Adrenal gland (tissue), 12 donors: ENCODE results near the gene ARHGAP26. TPM values are rescaled to one million over a fixed set of nuclear protein-coding genes. Genes with fewer than 3 reads are reported as not detected.

Experiments used
- DNase-seq, 7 donors: peaks; one replicate each; pipeline ENCODE4 v3.0.0-alpha.2; 2019 to 2020
- H3K27ac ChIP-seq, 5 donors: fragments of 200-600 bp; sonication (generic) in 4 of 5; 1 replicate in 3 of 5; 2 replicates in 2 of 5; pipeline versions ENCODE4 v1.5.1 to v1.8.0; 2016 to 2020; ENCODE audit warnings: mild to moderate bottlenecking in 1 of 5
- H3K27me3 ChIP-seq: fragments of 200-600 bp; 2 replicates; pipeline ENCODE4 v1.8.0; 2021
- H3K36me3 ChIP-seq, 2 donors: fragments of 200-600 bp; replicated peaks in 1 of 2; 1 replicate in 1 of 2; 2 replicates in 1 of 2; pipeline versions ENCODE4 v1.5.1 to v1.8.0; 2018 to 2022
- H3K4me1 ChIP-seq, 2 donors: fragments of 200-600 bp; replicated peaks in 1 of 2; 1 replicate in 1 of 2; 2 replicates in 1 of 2; pipeline versions ENCODE4 v1.5.1 to v1.8.0; 2018 to 2021
- H3K4me3 ChIP-seq, 4 donors: fragments of 200-600 bp; sonication (generic) in 3 of 4; one replicate each; pipeline ENCODE4 v1.5.1; 2016 to 2018
- H3K9me3 ChIP-seq, 3 donors: fragments of 200-600 bp; sonication (generic) in 1 of 3; replicated peaks in 1 of 3; 1 replicate in 2 of 3; 2 replicates in 1 of 3; pipeline versions ENCODE4 v1.5.1 to v1.8.0; 2016 to 2021
- CTCF ChIP-seq, 6 experiments: fragments of 450-650 bp in 4 of 6; fragments of 200-600 bp in 2 of 6; sonication (generic) in 1 of 6; IDR thresholded peaks; 1 replicate in 5 of 6; 2 replicates in 1 of 6; pipeline versions ENCODE4 v1.5.1 to v1.8.0; 2016 to 2021; ENCODE audit warnings: antibody characterized with exemption in 6 of 6, mild to moderate bottlenecking in 2 of 6, moderate library complexity in 1 of 6
- POLR2A ChIP-seq, 2 donors: fragments of 450-650 bp; IDR thresholded peaks; one replicate each; pipeline ENCODE4 v1.6.1; 2017; ENCODE audit warnings: antibody characterized with exemption in 2 of 2, mild to moderate bottlenecking in 2 of 2, moderate library complexity in 1 of 2
- WGBS, 4 donors: extraction: QIAGEN DNeasy Blood & Tissue Kit in 2 of 4; methylation state at CpG; one replicate each; pipeline versions ENCODE4 v1.1.5 to v1.1.7; 2013 to 2017; 5-methylcytosine and 5-hydroxymethylcytosine counted together
- intact Hi-C, 2 donors: fragments of 100-400 bp; cut with DNase I; formaldehyde crosslinking; loops; one replicate each; pipeline versions ENCODE4 v1.14.1 to v1.15.0; 2022 to 2023
- polyA plus RNA-seq, 3 donors: library from polyadenylated mRNA; stranded (reverse); fragments of 200-250 nt in 2 of 3; fragments of 350-450 nt in 1 of 3; fragmentation: Illumina TruSeq in 1 of 3; extraction: RNeasy Lipid Tissue Mini Kit (QIAGEN cat#74804) in 1 of 3; gene quantifications; one replicate each; pipeline ENCODE4 v1.2.3, GENCODE V29; 2013 to 2014
- total RNA-seq, 9 donors: library from RNA; depleted of rRNA in 4 of 9; stranded (reverse); fragments of >200 nt in 4 of 9; fragments of 120-200 nt in 1 of 9; fragmentation: NEBNext Ultra II Directional in 1 of 9; extraction: Animal tissue kit (Norgen Biotek cat#: 25700) in 1 of 9; gene quantifications; one replicate each; pipeline versions ENCODE4 v1.1.0 to v1.2.4, GENCODE V29; 2013 to 2023
- donor health status: healthy with polysubstance abuse.
- donor health status: Bipolar disorder and iron deficiency.
- donor health status: DM: yes; HTN: yes; CAD: no.
- donor health status: DM: no; HTN: no; CAD: no.
- donor health status: DM: no; HTN: no; CAD: no.
- donor health status: DM: yes; HTN: yes; CAD: no.

The ARHGAP26 gene
- total and polyA plus RNA-seq, 12 donors: 3.0 to 21.7 (median 10.8) TPM

GRCh38 chr5:142930395-142931110 lies 160.4 kb downstream of the ARHGAP26 start:
- intact Hi-C loops: no loop called here
- H3K27ac ChIP-seq: no peak overlapping the region
- H3K4me3 ChIP-seq: no peak overlapping the region
- 81 to 93% (median 86%) methylated on average over 7 of the region's 7 CpGs for WGBS, 4 donors
- DNase-seq: no peak
- H3K27me3 ChIP-seq: no peaks in the 10 kb centered on the region
- H3K36me3 ChIP-seq: no peaks in the 10 kb centered on the region
- H3K9me3 ChIP-seq: no peaks in the 10 kb centered on the region
- TF ChIP-seq POLR2A (IDR thresholded peaks at IDR 0.05) (no peak), CTCF (IDR thresholded peaks at IDR 0.05) (no peak)
- peaks cover 0 to 27% of the 10 kb centered on the region in 2 donors for H3K4me1 ChIP-seq

GRCh38 chr5:142931896-142932686 lies 161.9 kb downstream of the ARHGAP26 start:
- intact Hi-C loops: no loop called here
- Histone ChIP-seq H3K27me3 (no peaks in the 10 kb centered on the region), H3K4me3 (no peak overlapping the region), H3K27ac (no peak overlapping the region), H3K4me1 (peaks cover 0 to 21% of the 10 kb centered on the region in 2 donors), H3K36me3 (no peaks in the 10 kb centered on the region), H3K9me3 (no peaks in the 10 kb centered on the region)
- no peak for TF ChIP-seq POLR2A (IDR thresholded peaks at IDR 0.05)
- WGBS, 4 donors: 77 to 84% (median 81%) methylated on average over 9 of the region's 9 CpGs
- DNase-seq: peak in 3 of 7 donors; percentile 13 to 19 (median 17)

- Histone ChIP-seq H3K4me3 (no peak overlapping the region), H3K27ac (no peak overlapping the region), H3K27me3 (no peaks in the 10 kb centered on the region), H3K36me3 (no peaks in the 10 kb centered on the region), H3K9me3 (no peaks in the 10 kb centered on the region), H3K4me1 (peaks cover 0 to 18% of the 10 kb centered on the region in 2 donors)
- WGBS, 4 donors: 72 to 76% (median 74%) methylated on average over 4 of the region's 4 CpGs
- intact Hi-C loops: no loop called here
- no peak for DNase-seq
- TF ChIP-seq CTCF (IDR thresholded peaks at IDR 0.05) (no peak), POLR2A (IDR thresholded peaks at IDR 0.05) (no peak)
Measured at GRCh38 chr5:142934051-142934762, 164.0 kb downstream of the ARHGAP26 start.

- H3K4me1 ChIP-seq: peaks cover 0 to 16% of the 10 kb centered on the region in 2 donors
- DNase-seq: no peak
- WGBS, 4 donors: 76 to 81% (median 80%) methylated on average over 5 of the region's 5 CpGs
- H3K27me3 ChIP-seq: no peaks in the 10 kb centered on the region
- no peak overlapping the region for H3K27ac ChIP-seq
- TF ChIP-seq CTCF (IDR thresholded peaks at IDR 0.05) (no peak), POLR2A (IDR thresholded peaks at IDR 0.05) (no peak)
- H3K36me3 ChIP-seq: no peaks in the 10 kb centered on the region
- intact Hi-C loops: no loop called here
- no peak overlapping the region for H3K4me3 ChIP-seq
- no peaks in the 10 kb centered on the region for H3K9me3 ChIP-seq
Measured at GRCh38 chr5:142935014-142935413, 164.8 kb downstream of the ARHGAP26 start.
